SU-DHL-6 (cell line): ENCODE measurements around the gene RSPH3.

ENCODE experiments used
- H2AFZ ChIP-seq: fragments of 200-600 bp; sonication (generic); 2 replicates; pipeline ENCODE4 v1.6.1; 2014; ENCODE audit warnings: low read depth, mild to moderate bottlenecking, moderate library complexity, mixed read lengths, antibody characterized with exemption, low read length; ENCODE audit not compliant: severe bottlenecking
- H3F3A ChIP-seq: fragments of 200-600 bp; shearing (Covaris generic); 2 replicates; pipeline ENCODE4 v1.6.0; 2016; ENCODE audit warnings: antibody characterized with exemption, mild to moderate bottlenecking; ENCODE audit not compliant: insufficient read depth
- H3K27ac ChIP-seq: fragments of 200-600 bp; sonication (generic); 2 replicates; pipeline ENCODE4 v1.5.1; 2016; ENCODE audit warnings: low read depth, mild to moderate bottlenecking, low read length, moderate library complexity, mixed read lengths
- H3K27me3 ChIP-seq: fragments of 200-600 bp; sonication (generic), shearing (Covaris generic); 2 replicates; pipeline ENCODE4 v1.6.0; 2014; ENCODE audit warnings: mild to moderate bottlenecking, low read length
- H3K36me3 ChIP-seq: fragments of 200-600 bp; sonication (generic); 2 replicates; pipeline ENCODE4 v1.6.1; 2014; ENCODE audit warnings: mild to moderate bottlenecking, low read length, mixed read lengths
- H3K4me2 ChIP-seq: fragments of 300-600, 200-600 bp; shearing (Covaris generic), sonication (generic); 2 replicates; pipeline ENCODE4 v1.6.0; 2014; ENCODE audit warnings: low read length, low read depth, mild to moderate bottlenecking; ENCODE audit not compliant: poor library complexity, severe bottlenecking
- H3K4me3 ChIP-seq: fragments of 200-600 bp; sonication (generic); 2 replicates; pipeline ENCODE4 v1.5.1; 2014; ENCODE audit warnings: antibody characterized with exemption, low read length, mild to moderate bottlenecking, mixed read lengths; ENCODE audit not compliant: insufficient read depth, poor library complexity, severe bottlenecking
- H3K79me2 ChIP-seq: fragments of 200-600 bp; sonication (generic); 2 replicates; pipeline ENCODE4 v1.6.1; 2014; ENCODE audit warnings: mild to moderate bottlenecking, low read length, moderate library complexity; ENCODE audit not compliant: insufficient read depth
- H3K9ac ChIP-seq: fragments of 200-600 bp; sonication (generic); 2 replicates; pipeline ENCODE4 v1.7.0; 2014; ENCODE audit warnings: mild to moderate bottlenecking, low read length
- H3K9me2 ChIP-seq: fragments of 200-600 bp; sonication (generic); replicated peaks from 2 replicates; pipeline ENCODE4 v1.6.1; 2014; ENCODE audit warnings: low read length; ENCODE audit not compliant: insufficient read depth
- H3K9me3 ChIP-seq: fragments of 200-600 bp; sonication (generic); 2 replicates; pipeline ENCODE4 v1.6.1; 2014; ENCODE audit warnings: low read length, mixed read lengths; ENCODE audit not compliant: insufficient read depth
- H4K20me1 ChIP-seq: fragments of 200-600 bp; sonication (generic); 2 replicates; pipeline ENCODE4 v1.6.1; 2014; ENCODE audit warnings: low read depth, mild to moderate bottlenecking, antibody characterized with exemption, low read length, moderate library complexity, mixed read lengths
- CTCF ChIP-seq: fragments of 200-600 bp; sonication (generic); IDR thresholded peaks from one replicate; pipeline ENCODE4 v1.5.1; 2017; ENCODE audit warnings: antibody characterized with exemption, mild to moderate bottlenecking, low read length, moderate library complexity; ENCODE audit not compliant: insufficient read depth, poor library complexity, severe bottlenecking
- EZH2phosphoT487 ChIP-seq: fragments of 200-600 bp; sonication (generic), shearing (Covaris generic); conservative IDR thresholded peaks from 2 replicates; pipeline ENCODE4 v1.6.1; 2018; ENCODE audit warnings: mild to moderate bottlenecking, antibody characterized with exemption, low read length, moderate library complexity, mixed read lengths

The RSPH3 gene

GRCh38 chr6:158934157-158934556 lies 65.8 kb downstream of the RSPH3 start:
- Histone ChIP-seq H3K27ac (no peak overlapping the region), H3K79me2 (no peaks in the 10 kb centered on the region), H3K27me3 (no peaks in the 10 kb centered on the region), H3K9ac (no peak overlapping the region), H3F3A (no peaks in the 10 kb centered on the region), H3K9me2 (no peaks in the 10 kb centered on the region), H3K4me3 (no peak overlapping the region), H3K36me3 (no peaks in the 10 kb centered on the region), H4K20me1 (no peaks in the 10 kb centered on the region), H2AFZ (no peak overlapping the region), H3K9me3 (no peaks in the 10 kb centered on the region), H3K4me2 (no peak overlapping the region)
- TF ChIP-seq EZH2phosphoT487 (no peak), CTCF (no peak)

DNA sequence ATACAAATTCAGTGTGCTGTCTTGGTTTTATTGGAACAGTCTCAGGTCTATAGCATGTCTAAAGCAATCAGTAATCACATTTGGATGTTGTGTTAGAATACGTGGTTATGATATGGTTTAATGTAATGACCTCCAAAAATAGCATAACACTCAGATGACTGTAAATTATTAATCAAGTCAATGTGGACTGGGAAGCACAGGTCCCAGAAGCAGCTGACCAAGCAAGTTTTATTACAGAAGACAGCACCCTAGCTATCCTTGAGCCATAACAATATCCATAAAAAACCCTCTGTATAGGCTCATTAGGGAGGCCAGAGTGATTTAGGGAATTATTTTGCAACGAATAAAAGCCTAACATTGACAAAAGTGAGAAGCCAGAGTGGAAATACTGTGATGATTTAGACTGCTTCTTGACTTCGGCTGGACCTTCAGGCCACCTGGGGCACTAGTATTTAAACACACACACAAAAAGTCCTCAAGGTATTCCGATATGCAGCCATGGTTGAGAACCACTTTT lies 66.9 kb downstream of the RSPH3 start:
- TF ChIP-seq EZH2phosphoT487, result no peak
- TF ChIP-seq CTCF, result no peak
- Histone ChIP-seq H3K4me2 (no peak overlapping the region), H3K79me2 (no peaks in the 10 kb centered on the region), H3K4me3 (no peak overlapping the region), H3K36me3 (no peaks in the 10 kb centered on the region), H3K9ac (no peak overlapping the region), H3K9me2 (no peaks in the 10 kb centered on the region), H3K27ac (no peak overlapping the region), H3K27me3 (no peaks in the 10 kb centered on the region), H3K9me3 (no peaks in the 10 kb centered on the region), H2AFZ (no peak overlapping the region), H4K20me1 (no peaks in the 10 kb centered on the region), H3F3A (no peaks in the 10 kb centered on the region)

- Histone ChIP-seq H3K79me2 (no peaks in the 10 kb centered on the region), H3K9me2 (no peaks in the 10 kb centered on the region), H3K4me3 (no peak overlapping the region), H3K36me3 (no peaks in the 10 kb centered on the region), H3K27me3 (no peaks in the 10 kb centered on the region), H3K9me3 (no peaks in the 10 kb centered on the region), H3K4me2 (no peak overlapping the region), H2AFZ (no peak overlapping the region), H3F3A (no peaks in the 10 kb centered on the region), H4K20me1 (no peaks in the 10 kb centered on the region), H3K27ac (no peak overlapping the region), H3K9ac (no peak overlapping the region)
- no peak for TF ChIP-seq CTCF
- TF ChIP-seq EZH2phosphoT487, result no peak
Measured at GRCh38 chr6:158928068-158928467, 71.9 kb downstream of the RSPH3 start.
